ENCODE data around the gene ZNF749.

GRCh38 chr19:57465680-57466381 lies 30.7 kb downstream of the ZNF749 start:
- TF ChIP-seq CTCF (IDR thresholded peaks at IDR 0.05; ENCODE audit: insufficient read depth, low read length, poor library complexity, severe bottlenecking), result peak; percentile 86
- TF ChIP-seq EZH2phosphoT487 (conservative IDR thresholded peaks at IDR 0.05; ENCODE audit: low read length), result no peak
